ENCODE data around the gene ELMO3. TPM values are rescaled to one million over a fixed set of nuclear protein-coding genes. Genes with fewer than 3 reads are reported as not detected.

Gene ELMO3
- total RNA-seq, 1 donor from 2014 or later, result 0.80 TPM

- Histone ChIP-seq H3K27ac (replicated peaks) (peak within 1 kb of the TSS; percentile 98), H3K4me3 (peak within 1 kb of the TSS; percentile 88), H3K36me3 (no peaks in the 10 kb centered on the region), H3K9me3 (replicated peaks) (no peaks in the 10 kb centered on the region), H3K4me1 (peaks cover 60% of the 10 kb centered on the region), H3K27me3 (ENCODE audit: low read depth) (peaks cover 15% of the 10 kb centered on the region)
- peak; percentile 38 for TF ChIP-seq CTCF (IDR thresholded peaks at IDR 0.05; ENCODE audit: borderline replicate concordance)
- DNase-seq, result peak; percentile 32
- intact Hi-C loops (cut with micrococcal nuclease), result no loop called here
Observed at GRCh38 chr16:67248401-67249177, 49.7 kb downstream of the ELMO3 start, which contains the start of gene SLC9A5. Gene SLC9A5, plus strand, starts transcription at chr16:67248979. Its CDS starts 36 bp downstream, at chr16:67249015.

GRCh38 chr16:67249178-67250044 is 50.5 kb downstream of the ELMO3 start:
- H3K36me3 ChIP-seq, result no peaks in the 10 kb centered on the region
- H3K9me3 ChIP-seq (replicated peaks), result no peaks in the 10 kb centered on the region
- no peak for TF ChIP-seq CTCF (IDR thresholded peaks at IDR 0.05; ENCODE audit: borderline replicate concordance)
- DNase-seq, result no peak
- intact Hi-C loops (cut with micrococcal nuclease), result no loop called here
- peaks cover 15% of the 10 kb centered on the region for H3K27me3 ChIP-seq (ENCODE audit: low read depth)
- peak overlapping the region; percentile 98 for H3K27ac ChIP-seq (replicated peaks)
- H3K4me1 ChIP-seq, result peaks cover 52% of the 10 kb centered on the region
- H3K4me3 ChIP-seq, result peak overlapping the region; percentile 88

GRCh38 chr16:67250045-67250327 is 51.1 kb downstream of the ELMO3 start:
- Histone ChIP-seq H3K27me3 (ENCODE audit: low read depth) (peaks cover 15% of the 10 kb centered on the region), H3K9me3 (replicated peaks) (no peaks in the 10 kb centered on the region), H3K4me1 (peaks cover 46% of the 10 kb centered on the region), H3K36me3 (no peaks in the 10 kb centered on the region), H3K27ac (replicated peaks) (no peak overlapping the region), H3K4me3 (no peak overlapping the region)
- no peak for TF ChIP-seq CTCF (IDR thresholded peaks at IDR 0.05; ENCODE audit: borderline replicate concordance)
- intact Hi-C loops (cut with micrococcal nuclease), result no loop called here
- no peak for DNase-seq

- no peak overlapping the region for H3K27ac ChIP-seq (replicated peaks)
- H3K4me3 ChIP-seq, result no peak overlapping the region
- no peaks in the 10 kb centered on the region for H3K36me3 ChIP-seq
- DNase-seq, result no peak
- intact Hi-C loops (cut with micrococcal nuclease), result no loop called here
- H3K4me1 ChIP-seq, result peaks cover 20% of the 10 kb centered on the region
- H3K9me3 ChIP-seq (replicated peaks), result no peaks in the 10 kb centered on the region
- peaks cover 15% of the 10 kb centered on the region for H3K27me3 ChIP-seq (ENCODE audit: low read depth)
- TF ChIP-seq CTCF (IDR thresholded peaks at IDR 0.05; ENCODE audit: borderline replicate concordance), result no peak
Observed at GRCh38 chr16:67252609-67253497, 53.9 kb downstream of the ELMO3 start.

Small RNA genes lying within 50 kb of the gene (microRNA-seq; reads per million reads assigned to microRNA genes)
- 139 reads per million, percentile 59 among the genes with 10 or more reads in this experiment for gene MIR328

Other genes starting within 250 kb of the ELMO3 start
- gene CES3, start 237.9 kb upstream of the ELMO3 start, total RNA-seq, result 1.0 TPM
- 11.0 TPM for gene CES4A, start 210.5 kb upstream of the ELMO3 start, total RNA-seq
- 25.2 TPM for gene CBFB, start 170.0 kb upstream of the ELMO3 start, total RNA-seq
- 10.4 TPM for gene PHAF1, start 89.2 kb upstream of the ELMO3 start, total RNA-seq
- gene B3GNT9, start 48.1 kb upstream of the ELMO3 start, total RNA-seq, result 9.8 TPM
- 9.8 TPM for gene TRADD, start 39.2 kb upstream of the ELMO3 start, total RNA-seq
- 9.4 TPM for gene FBXL8, start 39.2 kb upstream of the ELMO3 start, total RNA-seq
- 70.5 TPM for gene HSF4, start 34.4 kb upstream of the ELMO3 start, total RNA-seq
- 110 TPM for gene NOL3, start 28.6 kb upstream of the ELMO3 start, total RNA-seq
- gene MATCAP1, start 15.2 kb upstream of the ELMO3 start, total RNA-seq, result 14.2 TPM
- 3.9 TPM for gene EXOC3L1, start 9.0 kb upstream of the ELMO3 start, total RNA-seq
- gene E2F4, start 7.0 kb upstream of the ELMO3 start, total RNA-seq, result 35.9 TPM
- 11.5 TPM for gene TMEM208, start 28.0 kb downstream of the ELMO3 start, total RNA-seq
- 18.0 TPM for gene FHOD1, start 48.4 kb downstream of the ELMO3 start, total RNA-seq
- 1.3 TPM for gene SLC9A5, start 49.8 kb downstream of the ELMO3 start, total RNA-seq
- 1.1 TPM for gene PLEKHG4, start 80.4 kb downstream of the ELMO3 start, total RNA-seq
- gene KCTD19, start 127.6 kb downstream of the ELMO3 start, total RNA-seq, result not detected
- gene LRRC36, start 127.7 kb downstream of the ELMO3 start, total RNA-seq, result not detected
- 15.5 TPM for gene TPPP3, start 194.4 kb downstream of the ELMO3 start, total RNA-seq
- gene ZDHHC1, start 217.3 kb downstream of the ELMO3 start, total RNA-seq, result 2.9 TPM
- gene HSD11B2, start 232.0 kb downstream of the ELMO3 start, total RNA-seq, result 0.99 TPM

Measured in left ventricle myocardium inferior (tissue), 1 donor.